Endothelial cell (in vitro differentiated cells): ENCODE data around the gene INO80E. TPM values are rescaled to one million over a fixed set of nuclear protein-coding genes. Genes with fewer than 3 reads are reported as not detected.

ENCODE experiments used
- DNase-seq: peaks from one replicate; pipeline ENCODE4 v3.0.0; 2021; ENCODE audit warnings: low spot score
- H3K27ac Mint-ChIP-seq: one replicate; pipeline ENCODE4 v1.8.0; 2021; ENCODE audit warnings: mixed read lengths, inconsistent platforms; ENCODE audit not compliant: unreplicated experiment
- H3K27me3 Mint-ChIP-seq: one replicate; pipeline ENCODE4 v1.8.0; 2021; ENCODE audit warnings: mild to moderate bottlenecking, moderate library complexity, mixed read lengths, inconsistent platforms; ENCODE audit not compliant: unreplicated experiment
- H3K36me3 Mint-ChIP-seq: one replicate; pipeline ENCODE4 v1.8.0; 2021; ENCODE audit warnings: mild to moderate bottlenecking, low read depth, mixed read lengths, inconsistent platforms; ENCODE audit not compliant: unreplicated experiment
- H3K4me1 Mint-ChIP-seq: one replicate; pipeline ENCODE4 v1.8.0; 2021; ENCODE audit warnings: mild to moderate bottlenecking, mixed read lengths, inconsistent platforms; ENCODE audit not compliant: unreplicated experiment
- H3K4me3 Mint-ChIP-seq: one replicate; pipeline ENCODE4 v1.8.0; 2021; ENCODE audit warnings: mild to moderate bottlenecking, mixed read lengths, inconsistent platforms; ENCODE audit not compliant: unreplicated experiment
- H3K9me3 Mint-ChIP-seq: one replicate; pipeline ENCODE4 v1.8.0; 2021; ENCODE audit warnings: mixed read lengths, inconsistent platforms; ENCODE audit not compliant: unreplicated experiment
- CTCF ChIP-seq: fragments of 200-600 bp; sonication (generic); IDR thresholded peaks from one replicate; pipeline ENCODE4 v1.5.0; 2021; ENCODE audit warnings: antibody characterized with exemption; ENCODE audit not compliant: unreplicated experiment
- total RNA-seq: library from RNA; stranded (reverse); fragmentation: NEBNext Ultra II Directional; extraction: Animal tissue kit (Norgen Biotek cat#: 25700); gene quantifications from one replicate; pipeline ENCODE4 v1.2.1, GENCODE V29; 2021; ENCODE audit not compliant: unreplicated experiment

The INO80E gene
- total RNA-seq, 1 donor from 2014 or later: 94.4 TPM

DNA sequence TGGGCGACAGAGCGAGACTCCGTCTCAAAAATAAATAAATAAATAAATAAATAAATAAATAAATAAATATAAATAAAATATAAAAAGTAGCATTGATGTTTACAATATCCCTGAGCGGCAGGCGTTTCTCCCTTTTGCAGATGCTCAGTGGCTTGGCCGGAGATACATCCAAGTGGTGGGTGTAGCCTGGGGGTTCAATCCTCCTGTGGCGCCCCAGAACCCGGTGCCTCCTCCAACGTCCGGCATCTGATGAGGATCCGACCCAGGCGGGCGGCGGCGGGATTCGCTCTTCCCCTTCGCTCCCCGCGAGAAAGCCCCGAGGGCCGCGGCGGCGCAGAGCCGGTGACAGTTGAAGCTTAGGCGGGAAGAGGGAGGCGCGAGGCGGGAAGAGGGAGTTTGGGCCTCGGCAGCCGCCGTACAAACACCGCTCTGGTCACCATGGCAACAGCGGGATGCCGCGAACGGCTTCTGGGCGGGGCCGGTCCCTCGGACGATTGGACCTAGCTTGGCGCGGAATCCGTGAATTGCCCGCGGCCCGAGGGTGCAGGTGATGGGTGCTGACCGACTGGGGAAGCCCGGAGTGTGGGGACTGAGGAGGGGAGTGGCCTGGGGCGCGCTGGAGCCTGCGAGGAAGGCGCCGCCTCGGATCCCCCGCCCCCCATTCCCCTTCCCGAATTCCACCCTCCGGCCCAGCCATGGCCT lies 56.8 kb downstream of the INO80E start:
- Mint-ChIP-seq H3K36me3 (peaks cover 4% of the 10 kb centered on the region), H3K9me3 (no peaks in the 10 kb centered on the region), H3K4me3 (peak overlapping the region; percentile 90), H3K4me1 (peaks cover 21% of the 10 kb centered on the region), H3K27me3 (peaks cover 5% of the 10 kb centered on the region), H3K27ac (no peak overlapping the region)
- TF ChIP-seq CTCF: no peak
- DNase-seq: peak; percentile 94

DNA sequence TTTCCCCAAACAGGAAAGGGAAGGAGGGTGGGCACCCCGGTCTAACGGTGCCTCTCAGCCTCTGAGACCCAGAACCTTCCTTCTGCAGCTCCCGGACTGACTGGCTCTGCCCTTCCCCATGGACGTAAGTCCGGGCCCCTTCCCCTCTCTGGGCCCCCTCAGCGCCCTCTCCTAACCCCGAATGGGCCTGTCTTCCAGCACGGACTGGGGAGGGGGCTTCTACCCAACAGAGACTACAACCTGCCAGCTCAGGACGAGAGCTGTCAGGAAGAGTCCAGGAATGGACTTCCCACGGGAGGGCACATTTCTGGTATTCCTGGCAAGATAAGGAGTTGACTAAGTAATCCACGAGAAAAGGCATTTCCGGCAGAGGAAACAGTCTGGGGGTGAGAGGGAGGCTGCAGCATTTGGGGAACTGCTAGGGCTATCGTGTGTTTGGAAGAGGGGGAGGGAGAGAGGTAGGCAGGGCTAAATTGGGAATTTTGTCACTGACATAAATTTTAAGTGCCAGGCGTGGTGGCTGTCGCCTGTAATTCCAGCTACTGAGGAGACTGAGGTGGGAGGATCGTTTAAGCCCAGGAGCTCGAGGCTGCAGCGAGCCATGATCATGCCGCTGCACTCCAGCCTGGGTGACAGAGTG lies 57.5 kb downstream of the INO80E start:
- H3K27me3 Mint-ChIP-seq: peaks cover 5% of the 10 kb centered on the region
- H3K36me3 Mint-ChIP-seq: peaks cover 4% of the 10 kb centered on the region
- peaks cover 21% of the 10 kb centered on the region for H3K4me1 Mint-ChIP-seq
- peak overlapping the region; percentile 78 for H3K27ac Mint-ChIP-seq
- no peak for TF ChIP-seq CTCF
- no peak for DNase-seq
- H3K4me3 Mint-ChIP-seq: peak overlapping the region; percentile 90
- no peaks in the 10 kb centered on the region for H3K9me3 Mint-ChIP-seq

DNA sequence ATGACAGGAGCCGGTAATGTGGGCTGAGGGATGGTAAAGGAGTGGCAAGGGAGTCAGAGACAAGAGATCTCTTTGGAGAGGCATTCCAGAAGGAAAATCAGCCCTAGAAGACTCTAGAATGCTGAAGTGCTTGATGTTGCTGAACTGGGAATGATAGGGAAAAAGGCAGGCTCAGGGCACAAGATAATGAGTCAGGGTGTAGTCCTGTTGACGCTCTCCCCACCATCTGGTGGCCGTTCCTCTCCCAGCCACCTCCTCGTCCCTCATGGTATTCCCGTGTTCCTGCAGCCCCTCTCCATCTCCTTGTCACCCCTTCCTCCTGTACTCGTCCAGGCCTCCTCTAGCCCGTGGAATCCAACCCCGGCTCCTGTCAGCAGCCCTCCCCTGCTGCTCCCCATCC lies 58.4 kb downstream of the INO80E start:
- no peak for TF ChIP-seq CTCF
- no peak overlapping the region for H3K27ac Mint-ChIP-seq
- no peaks in the 10 kb centered on the region for H3K9me3 Mint-ChIP-seq
- peaks cover 21% of the 10 kb centered on the region for H3K4me1 Mint-ChIP-seq
- peaks cover 4% of the 10 kb centered on the region for H3K36me3 Mint-ChIP-seq
- no peak for DNase-seq
- H3K27me3 Mint-ChIP-seq: peaks cover 4% of the 10 kb centered on the region
- H3K4me3 Mint-ChIP-seq: peak overlapping the region; percentile 87

- DNase-seq: peak; percentile 76
- Mint-ChIP-seq H3K36me3 (peaks cover 4% of the 10 kb centered on the region), H3K9me3 (no peaks in the 10 kb centered on the region), H3K27ac (no peak overlapping the region), H3K4me3 (peak overlapping the region; percentile 51), H3K27me3 (peaks cover 3% of the 10 kb centered on the region), H3K4me1 (peaks cover 21% of the 10 kb centered on the region)
- TF ChIP-seq CTCF: peak; percentile 62
Measured at GRCh38 chr16:30054959-30055553, 59.0 kb downstream of the INO80E start.

Other genes with a start within 250 kb of the INO80E start
- not detected for gene ZG16, start 218.0 kb upstream of the INO80E start, total RNA-seq
- 40.7 TPM for gene KIF22, start 205.5 kb upstream of the INO80E start, total RNA-seq
- gene MAZ, start 189.7 kb upstream of the INO80E start, total RNA-seq: 407 TPM
- gene PRRT2, start 184.0 kb upstream of the INO80E start, total RNA-seq: 15.0 TPM
- gene PAGR1, start 180.1 kb upstream of the INO80E start, total RNA-seq: 38.6 TPM
- gene MVP, start 175.8 kb upstream of the INO80E start, total RNA-seq: 2.0 TPM
- gene CDIPT, start 133.0 kb upstream of the INO80E start, total RNA-seq: 85.0 TPM
- 34.2 TPM for gene SEZ6L2, start 96.7 kb upstream of the INO80E start, total RNA-seq
- gene ASPHD1, start 95.8 kb upstream of the INO80E start, total RNA-seq: 3.0 TPM
- gene KCTD13, start 70.0 kb upstream of the INO80E start, total RNA-seq: 25.8 TPM
- gene TMEM219, start 34.2 kb upstream of the INO80E start, total RNA-seq: 217 TPM
- gene TAOK2, start 22.4 kb upstream of the INO80E start, total RNA-seq: 178 TPM
- gene HIRIP3, start 624 bp upstream of the INO80E start, total RNA-seq: 5.2 TPM
- 7.4 TPM for gene DOC2A, start 14.8 kb downstream of the INO80E start, total RNA-seq
- gene C16orf92, start 27.0 kb downstream of the INO80E start, total RNA-seq: not detected
- gene TLCD3B, start 35.0 kb downstream of the INO80E start, total RNA-seq: 1.4 TPM
- 551 TPM for gene ALDOA, start 69.5 kb downstream of the INO80E start, total RNA-seq
- gene PPP4C, start 79.8 kb downstream of the INO80E start, total RNA-seq: 191 TPM
- gene TBX6, start 95.7 kb downstream of the INO80E start, total RNA-seq: 2.6 TPM
- gene YPEL3, start 100.0 kb downstream of the INO80E start, total RNA-seq: 45.9 TPM
- 9.3 TPM for gene GDPD3, start 117.3 kb downstream of the INO80E start, total RNA-seq
- 125 TPM for gene MAPK3, start 127.0 kb downstream of the INO80E start, total RNA-seq
- 24.9 TPM for gene CORO1A, start 187.4 kb downstream of the INO80E start, total RNA-seq
- gene BOLA2B, start 197.4 kb downstream of the INO80E start, total RNA-seq: 70.6 TPM
- 61.0 TPM for gene SLX1A, start 197.6 kb downstream of the INO80E start, total RNA-seq
- 17.9 TPM for gene SULT1A3, start 203.0 kb downstream of the INO80E start, total RNA-seq